Retina (tissue), 1 donor: ENCODE measurements around the gene OSER1.

ENCODE experiments used
- DNase-seq: peaks from one replicate; pipeline ENCODE4 v3.0.0-alpha.2; 2016

Gene OSER1

DNA sequence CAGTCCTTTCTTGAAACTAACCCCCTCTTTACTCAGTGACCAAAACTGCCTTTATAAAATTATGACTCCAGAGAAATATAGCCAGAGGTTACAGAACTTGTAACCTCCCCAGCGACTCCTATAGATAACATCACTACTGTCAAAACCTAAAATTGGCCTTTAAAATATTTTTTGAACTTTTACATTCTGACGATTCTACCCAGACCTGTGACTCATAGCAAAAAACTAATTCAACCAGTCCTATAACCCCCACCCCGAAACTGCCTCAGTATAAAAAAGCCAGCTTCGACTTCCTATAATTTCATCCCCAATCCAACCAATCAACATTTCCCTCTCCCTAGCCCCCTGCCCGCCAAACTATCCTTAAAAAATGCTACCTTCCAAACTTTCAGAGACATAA is 37.5 kb downstream of the OSER1 start:
- no peak for DNase-seq

DNA sequence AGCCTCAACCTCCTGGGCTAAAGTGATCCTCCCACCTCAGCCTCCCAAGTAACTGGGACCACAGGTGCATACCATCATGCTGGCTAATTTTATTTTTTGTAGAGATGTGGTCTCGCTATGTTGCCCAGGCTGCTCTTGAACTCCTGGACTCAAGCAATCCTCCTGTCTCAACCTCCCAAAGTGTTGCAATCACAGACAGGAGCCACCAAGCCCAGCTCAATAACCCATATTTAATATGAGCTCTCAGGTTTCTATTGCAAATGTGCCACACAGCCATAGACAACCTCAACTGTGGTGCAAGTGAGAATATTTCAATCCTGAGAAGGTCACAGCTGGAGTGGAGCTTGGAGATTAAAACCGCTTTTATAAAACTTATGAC is 38.0 kb downstream of the OSER1 start:
- DNase-seq: no peak

DNA sequence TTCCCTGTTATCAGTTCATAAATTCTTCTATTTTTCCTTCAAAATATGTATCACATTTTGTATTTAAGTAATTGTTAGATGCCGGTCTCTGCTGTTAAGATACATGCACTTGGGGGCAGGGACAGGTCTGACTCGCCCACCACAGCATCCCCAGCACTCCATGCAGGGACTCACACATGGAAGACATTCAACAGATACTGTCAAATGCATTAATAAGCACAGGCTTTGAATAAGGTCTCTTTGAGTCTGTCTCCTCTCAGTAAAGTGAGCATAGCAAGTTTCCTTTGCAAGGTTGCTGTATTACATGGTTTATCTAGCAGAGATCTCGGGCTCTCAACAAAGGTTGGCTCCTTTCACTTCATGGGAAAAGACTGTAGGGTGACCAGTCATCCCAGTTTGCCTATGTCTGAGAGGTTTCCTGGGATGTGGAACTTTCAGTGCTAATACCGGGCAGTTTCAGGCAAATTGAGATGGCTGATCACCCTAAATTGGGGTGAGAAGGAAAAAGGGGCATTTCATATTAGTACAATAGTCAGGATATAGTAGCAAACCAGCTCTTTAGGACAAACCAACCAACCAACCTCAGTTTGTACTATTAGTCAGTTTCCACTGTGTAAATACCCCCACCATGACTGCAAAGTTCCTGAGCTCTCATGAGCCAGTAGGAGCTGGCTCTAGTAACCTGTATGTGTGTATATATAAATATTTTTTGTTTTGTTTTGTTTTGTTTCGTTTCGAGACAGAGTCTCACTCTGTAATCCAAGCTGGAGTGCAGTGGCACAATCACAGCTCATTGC is 38.6 kb downstream of the OSER1 start:
- no peak for DNase-seq

DNA sequence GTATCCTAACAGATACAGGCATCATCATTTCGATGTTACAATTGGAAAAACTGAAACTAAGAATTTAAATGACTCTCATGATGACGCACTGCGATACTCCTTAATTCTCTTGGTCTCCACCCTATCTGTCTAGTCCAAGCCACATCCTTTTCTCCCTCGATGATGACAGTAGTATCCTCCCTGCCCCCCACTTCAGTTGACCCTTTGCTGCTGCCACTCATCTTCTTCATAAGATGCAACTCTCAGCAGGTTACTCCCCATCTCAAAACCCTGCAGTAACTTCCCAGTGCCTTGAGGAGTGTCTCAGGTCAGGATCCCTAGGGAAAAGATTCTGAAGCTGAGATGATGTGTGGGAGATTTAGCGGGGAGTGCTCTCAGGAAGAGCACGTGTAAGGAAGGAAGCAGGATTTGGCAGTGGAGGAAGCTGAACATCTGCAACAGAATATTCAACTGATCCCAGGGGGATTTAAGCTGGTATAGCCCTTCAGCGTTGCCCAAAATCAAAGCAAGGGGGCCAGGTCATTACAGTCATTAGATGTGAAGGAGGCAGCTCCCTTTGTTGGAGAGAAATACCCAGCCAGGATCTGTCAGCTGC is 39.7 kb downstream of the OSER1 start:
- no peak for DNase-seq

DNA sequence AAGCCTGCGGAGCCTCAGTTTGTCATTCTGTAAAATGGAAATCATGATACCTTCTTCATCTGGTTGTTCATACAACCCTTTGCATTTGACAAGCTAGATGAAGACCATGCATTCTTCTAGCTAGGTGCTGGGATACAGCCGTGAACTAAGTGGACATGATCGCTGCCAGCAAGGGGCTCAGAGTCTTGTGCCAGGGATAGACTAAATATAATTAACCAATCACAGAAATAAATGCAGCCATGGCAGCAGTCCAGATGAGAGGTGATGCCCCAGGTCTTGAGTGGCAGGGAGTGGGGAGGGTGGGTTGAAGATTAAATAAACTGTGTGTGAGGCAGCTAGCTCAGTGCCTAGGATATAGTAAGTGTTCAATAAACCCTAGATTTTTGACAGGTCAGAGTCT is 42.8 kb downstream of the OSER1 start:
- no peak for DNase-seq

DNA sequence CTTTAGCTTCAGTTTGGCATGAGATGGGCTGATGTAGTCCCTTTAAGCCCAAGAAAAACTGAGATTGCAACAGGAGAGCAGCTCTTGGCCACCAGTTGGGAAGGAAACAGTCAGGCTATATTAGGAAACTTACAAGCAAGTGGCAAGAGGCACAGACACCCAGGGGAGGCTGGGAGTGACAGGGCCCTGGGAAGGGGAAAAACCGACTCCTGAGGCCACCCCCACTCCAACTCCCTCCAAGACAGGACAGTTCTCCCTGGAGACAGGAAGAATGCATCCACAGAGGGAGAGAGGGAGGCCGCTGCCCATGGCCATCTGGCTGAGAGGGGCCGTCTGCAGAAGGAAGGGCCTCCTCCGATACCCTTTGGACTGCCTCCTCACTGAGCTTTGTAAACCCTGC is 44.1 kb downstream of the OSER1 start:
- peak; percentile 13 for DNase-seq

DNA sequence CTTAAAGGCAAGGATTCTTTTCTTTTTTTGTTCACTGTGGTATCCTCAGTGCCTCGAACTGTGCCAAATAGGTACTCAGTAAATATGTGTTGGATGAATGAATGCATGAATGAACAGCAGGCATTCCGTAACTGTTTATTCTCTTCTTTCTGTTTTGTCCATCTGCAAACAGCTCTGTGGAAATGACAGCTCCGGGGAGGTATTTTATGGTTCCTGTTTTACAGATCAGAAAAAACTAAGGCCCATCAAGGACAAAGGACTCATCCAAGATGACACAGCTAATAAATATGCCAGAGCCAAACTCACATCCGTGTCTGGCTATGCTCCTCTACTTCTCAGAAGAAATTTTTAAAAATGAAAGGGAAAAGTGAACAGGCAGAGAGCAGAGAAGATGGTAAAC is 44.6 kb downstream of the OSER1 start:
- peak; percentile 9 for DNase-seq

DNA sequence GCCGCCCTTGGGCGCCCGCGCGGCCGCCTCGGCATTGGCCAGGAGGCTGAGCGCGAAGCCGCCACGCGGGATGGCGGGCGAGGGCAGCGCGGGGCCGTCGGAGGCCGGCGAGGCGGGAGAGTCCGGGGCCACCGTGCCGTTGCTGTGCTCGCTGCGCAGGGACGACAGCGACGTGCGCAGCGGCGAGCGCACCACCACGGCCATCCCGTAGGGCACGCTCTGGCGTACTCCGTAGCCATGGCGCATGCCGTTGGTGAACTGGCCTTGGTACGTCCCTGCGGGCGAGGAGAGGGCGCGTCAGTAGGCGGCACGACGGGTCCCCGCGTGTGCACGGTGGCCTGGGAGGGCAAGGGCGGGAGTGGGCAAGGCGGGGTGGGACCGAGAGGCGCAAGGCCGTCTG is 50.4 kb downstream of the OSER1 start:
- no peak for DNase-seq

DNA sequence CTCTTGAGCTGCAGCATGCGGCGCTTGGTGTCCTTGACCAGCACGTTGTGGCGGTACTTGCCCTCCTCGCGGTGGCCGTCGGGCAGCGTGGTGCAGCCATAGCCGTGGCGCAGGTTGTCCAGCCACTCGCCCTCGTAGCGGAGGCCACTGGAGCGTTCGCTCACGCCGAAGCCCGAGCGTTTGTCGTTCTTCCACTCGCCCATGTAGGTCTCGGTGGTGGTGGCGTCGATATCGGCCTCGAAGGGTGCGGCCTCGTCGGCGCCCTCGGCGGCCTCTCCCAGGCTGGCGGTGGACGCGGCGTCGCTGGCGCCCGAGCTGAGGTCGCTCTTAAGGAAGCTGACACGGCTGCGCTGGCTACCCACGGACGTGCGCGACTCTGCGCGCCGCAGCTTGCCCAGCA is 50.9 kb downstream of the OSER1 start:
- no peak for DNase-seq

DNA sequence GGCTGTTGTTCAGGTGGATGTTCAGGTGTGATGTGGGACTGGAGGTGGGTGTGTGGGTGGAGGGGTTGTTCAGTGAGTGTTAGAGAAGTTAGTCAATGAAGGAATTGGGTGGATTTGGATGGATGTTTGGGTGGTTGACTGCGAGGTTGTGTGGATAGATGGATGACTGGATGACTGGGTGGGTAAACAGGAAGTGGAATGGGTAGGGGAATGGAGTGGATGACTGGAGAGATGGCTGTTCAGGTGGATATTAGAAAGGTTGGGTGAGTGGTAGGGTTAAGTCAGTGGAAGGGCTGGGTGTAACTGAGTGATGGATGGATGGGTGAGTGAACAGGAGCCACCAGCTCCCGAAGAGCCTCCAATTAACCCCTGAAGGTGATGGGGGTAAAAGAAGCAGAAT is 51.4 kb downstream of the OSER1 start:
- DNase-seq: no peak

DNA sequence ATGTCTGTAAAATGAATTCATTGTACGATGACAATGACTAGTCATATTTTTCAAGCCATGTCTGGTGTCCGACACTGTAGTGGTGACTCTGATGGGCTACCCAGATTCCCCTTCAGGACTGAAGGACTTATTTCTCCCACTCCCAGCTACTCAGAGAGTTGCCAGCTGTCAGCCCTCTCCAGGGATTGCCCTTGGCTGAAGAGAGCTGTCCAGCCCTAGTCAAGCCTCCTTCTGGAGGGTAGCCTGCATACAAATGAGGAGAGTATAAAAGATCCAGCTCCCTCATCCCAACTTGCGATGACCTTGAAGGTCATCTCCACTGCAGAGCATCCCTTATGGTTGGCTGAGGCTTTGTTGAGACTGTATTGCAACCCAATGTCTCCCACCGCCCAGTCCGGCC is 53.5 kb downstream of the OSER1 start:
- no peak for DNase-seq

DNA sequence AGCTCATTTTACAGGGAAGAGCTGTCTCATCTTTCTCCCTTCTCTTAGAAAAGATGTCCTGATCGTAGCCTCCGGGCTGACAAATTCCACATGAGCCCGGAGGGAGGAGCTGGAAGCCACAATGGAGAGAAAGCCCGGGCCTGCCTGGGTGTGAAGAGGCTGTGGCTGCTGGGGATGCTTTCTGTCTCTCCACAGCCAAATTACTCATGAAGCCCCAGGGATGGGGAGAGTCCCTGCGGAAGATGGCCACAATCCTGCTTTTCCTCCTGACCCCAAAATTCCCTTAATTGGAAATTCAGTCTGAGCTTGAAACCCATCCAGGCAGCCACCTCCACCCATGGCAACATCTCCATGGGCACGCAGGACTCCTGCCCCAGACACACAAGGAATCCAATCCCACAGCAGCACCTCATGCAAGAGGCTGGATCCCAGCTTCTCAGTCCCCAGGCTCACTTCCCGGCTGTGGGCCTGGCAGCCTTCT is 56.0 kb downstream of the OSER1 start:
- DNase-seq: no peak

DNA sequence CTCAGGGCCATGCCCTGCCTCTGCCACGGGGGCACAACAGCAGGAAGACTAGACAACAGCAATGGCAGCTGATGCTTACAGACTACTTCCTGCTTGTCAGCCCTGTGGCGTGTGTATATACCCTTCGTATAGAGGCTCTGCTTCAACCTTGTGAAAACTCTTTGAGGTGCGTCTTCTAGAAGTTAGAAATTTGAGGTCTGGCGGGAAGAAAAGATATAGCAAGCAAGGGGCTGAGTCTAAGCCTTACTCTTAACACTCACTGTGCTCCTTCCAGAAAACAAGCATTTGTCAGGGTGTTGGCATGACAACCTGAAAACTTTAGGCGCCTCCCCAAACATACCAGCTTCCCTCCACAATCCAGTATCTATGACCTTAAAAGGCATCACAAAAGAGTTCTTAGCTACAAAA is 56.9 kb downstream of the OSER1 start:
- no peak for DNase-seq

DNA sequence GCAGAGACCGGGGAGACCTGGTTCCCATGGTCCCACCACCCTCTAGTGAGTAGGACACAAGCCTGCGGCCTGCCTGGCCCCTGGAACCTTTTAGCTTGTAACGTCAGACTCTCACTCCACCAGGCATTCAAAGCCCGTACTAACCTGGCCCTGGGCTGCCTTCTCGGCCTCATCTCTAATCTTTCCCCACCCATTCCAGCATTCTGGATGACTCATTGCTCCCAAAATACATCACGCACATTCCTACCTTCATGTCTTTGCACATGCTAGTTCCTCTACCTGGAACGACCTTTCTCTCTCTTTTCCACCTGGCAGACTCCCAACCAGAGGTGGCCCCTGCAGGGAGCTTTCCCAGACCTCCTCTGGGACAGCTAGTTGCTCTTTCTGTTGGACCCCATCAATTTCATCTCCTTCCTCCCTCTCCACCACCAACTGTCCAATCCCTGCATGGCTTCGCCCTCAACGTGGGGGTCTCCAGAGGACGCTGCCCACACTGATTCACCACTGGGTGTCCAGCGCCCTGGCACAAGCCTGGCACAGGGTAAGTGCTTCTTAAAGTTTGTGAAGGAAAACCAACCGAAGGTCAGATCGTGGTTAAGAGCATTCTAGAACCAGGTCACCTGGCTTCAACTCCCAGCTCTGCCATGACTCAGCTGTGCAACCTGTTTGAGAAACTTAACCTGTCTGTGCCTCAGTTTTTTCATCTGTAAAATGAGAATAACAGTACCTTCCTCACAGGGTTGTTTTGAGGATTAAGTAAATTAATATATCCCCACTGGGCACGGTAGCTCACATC is 58.8 kb downstream of the OSER1 start:
- no peak for DNase-seq

DNA sequence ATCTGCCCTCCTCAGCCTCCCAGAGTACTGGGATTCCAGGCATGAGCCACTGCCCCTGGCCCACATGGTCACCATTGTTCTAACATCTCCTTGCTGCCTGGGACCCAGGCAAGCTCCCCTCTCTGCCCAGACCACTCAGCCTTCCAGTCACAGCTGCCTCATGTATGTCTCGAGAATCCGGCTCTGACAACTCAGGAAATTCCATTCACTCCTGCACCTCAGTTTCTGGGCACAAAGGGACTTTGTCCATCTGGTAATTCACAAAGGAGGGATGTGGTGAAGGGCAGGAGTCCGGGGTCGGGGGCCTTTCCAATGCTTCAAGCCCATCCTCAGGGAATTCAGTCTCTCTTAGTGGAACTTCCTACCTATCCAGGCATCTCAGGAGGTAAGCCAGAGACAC is 64.3 kb downstream of the OSER1 start:
- DNase-seq: no peak
